MCF 10A (cell line): ENCODE measurements around the gene LIPI. TPM values are rescaled to one million over a fixed set of nuclear protein-coding genes. Genes with fewer than 3 reads are reported as not detected.

Source experiments
- total RNA-seq: library from RNA; stranded (reverse); gene quantifications from 2 replicates; pipeline ENCODE4 v1.2.3, GENCODE V29; 2022

The LIPI gene
- total RNA-seq, 1 experiment from 2014 or later = not detected

Other genes with a start within 250 kb of the LIPI start
- gene RBM11, start 5.2 kb upstream of the LIPI start, total RNA-seq = 3.9 and 5.1 TPM in 2 replicates
- 97.5 and 126 TPM in 2 replicates for gene HSPA13, start 172.2 kb upstream of the LIPI start, total RNA-seq